Cardiac muscle cell (in vitro differentiated cells and primary cell): ENCODE data around the gene CCNB2. TPM values are rescaled to one million over a fixed set of nuclear protein-coding genes. Genes with fewer than 3 reads are reported as not detected.

Experiments used
- DNase-seq, 2 donors: peaks; one replicate each; pipeline versions ENCODE4 v3.0.0 to v3.0.0-alpha.2; 2010 to 2017; ENCODE audit warnings: low read depth in 1 of 2, low spot score in 1 of 2
- H3K27ac ChIP-seq: fragments of 200-600 bp; sonication (generic); 2 replicates; pipeline ENCODE4 v1.5.1; 2016
- H3K27me3 ChIP-seq: fragments of 200-600 bp; sonication (generic); 2 replicates; pipeline ENCODE4 v1.6.0; 2016; ENCODE audit warnings: control low read depth
- H3K36me3 ChIP-seq: fragments of 200-600 bp; sonication (generic); 2 replicates; pipeline ENCODE4 v1.5.1; 2016; ENCODE audit warnings: control low read depth
- H3K4me1 ChIP-seq: fragments of 200-600 bp; sonication (generic); 2 replicates; pipeline ENCODE4 v1.8.1; 2017; ENCODE audit warnings: low read depth, mild to moderate bottlenecking, mixed run types
- H3K4me3 ChIP-seq: fragments of 200-600 bp; sonication (generic); 2 replicates; pipeline ENCODE4 v1.5.1; 2016; ENCODE audit warnings: mild to moderate bottlenecking
- H3K9me3 ChIP-seq: fragments of 200-600 bp; sonication (generic); 2 replicates; pipeline ENCODE4 v1.5.1; 2017; ENCODE audit warnings: low read depth, mild to moderate bottlenecking, control low read depth
- CTCF ChIP-seq: IDR thresholded peaks from 2 replicates; pipeline ENCODE4 v1.5.1; 2012; ENCODE audit warnings: low read depth, mild to moderate bottlenecking, low read length
- polyA plus RNA-seq: library from polyadenylated mRNA; unstranded; fragments of >200 nt; fragmentation: Nextera tagmentation; extraction: Ambion mirVana; gene quantifications from 2 replicates; pipeline ENCODE4 v1.2.1, GENCODE V29; 2016
- total RNA-seq: library from RNA; depleted of rRNA; stranded (reverse); fragments of >200 nt; gene quantifications from 2 replicates; pipeline ENCODE4 v1.2.3, GENCODE V29; 2016

Gene CCNB2
- total and polyA plus RNA-seq, 2 experiments from 2014 or later, result 10.5 to 86.1 TPM

GRCh38 chr15:59172289-59172901 is 67.4 kb downstream of the CCNB2 start:
- Histone ChIP-seq H3K4me3 (no peak overlapping the region), H3K27ac (no peak overlapping the region), H3K4me1 (peaks cover 9% of the 10 kb centered on the region), H3K36me3 (no peaks in the 10 kb centered on the region), H3K27me3 (no peaks in the 10 kb centered on the region), H3K9me3 (no peaks in the 10 kb centered on the region)
- no peak for DNase-seq
- no peak for TF ChIP-seq CTCF

DNA sequence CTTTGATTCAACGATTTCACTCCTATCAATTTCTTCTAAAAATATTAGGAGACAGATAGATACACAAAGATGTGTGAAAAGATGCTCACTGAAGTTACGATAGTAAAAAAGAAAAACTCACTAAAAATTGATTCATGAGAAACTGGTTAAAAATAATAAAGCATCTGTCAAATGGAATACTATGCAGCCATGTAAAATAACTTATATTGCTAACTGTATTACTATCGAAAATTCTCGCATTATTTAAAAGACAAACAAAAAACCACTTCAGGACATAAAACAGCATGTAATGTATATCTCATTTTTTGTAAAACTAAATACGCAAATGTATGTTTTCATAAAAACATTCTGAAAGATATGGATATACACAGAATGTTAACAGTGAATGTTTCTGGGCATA is 68.2 kb downstream of the CCNB2 start:
- no peaks in the 10 kb centered on the region for H3K27me3 ChIP-seq
- no peak overlapping the region for H3K27ac ChIP-seq
- H3K36me3 ChIP-seq, result no peaks in the 10 kb centered on the region
- no peak for TF ChIP-seq CTCF
- H3K9me3 ChIP-seq, result no peaks in the 10 kb centered on the region
- H3K4me3 ChIP-seq, result no peak overlapping the region
- peaks cover 9% of the 10 kb centered on the region for H3K4me1 ChIP-seq
- DNase-seq, result no peak

- Histone ChIP-seq H3K4me1 (peaks cover 9% of the 10 kb centered on the region), H3K9me3 (no peaks in the 10 kb centered on the region), H3K27ac (no peak overlapping the region), H3K4me3 (no peak overlapping the region), H3K27me3 (no peaks in the 10 kb centered on the region), H3K36me3 (no peaks in the 10 kb centered on the region)
- no peak for TF ChIP-seq CTCF
- no peak for DNase-seq
Observed at GRCh38 chr15:59174151-59174834, 69.3 kb downstream of the CCNB2 start.

Other genes with a start within 250 kb of the CCNB2 start
- 59.6 and 78.9 TPM in 2 replicates for gene SLTM, start 171.5 kb upstream of the CCNB2 start, total RNA-seq
- 92.4 and 98.1 TPM in 2 replicates for gene SLTM, start 171.5 kb upstream of the CCNB2 start, polyA plus RNA-seq
- gene RNF111, start 117.5 kb upstream of the CCNB2 start, total RNA-seq, result 12.4 and 12.9 TPM in 2 replicates
- gene RNF111, start 117.5 kb upstream of the CCNB2 start, polyA plus RNA-seq, result 15.1 and 23.0 TPM in 2 replicates
- not detected in 2 replicates for gene LDHAL6B, start 101.7 kb downstream of the CCNB2 start, total RNA-seq
- gene LDHAL6B, start 101.7 kb downstream of the CCNB2 start, polyA plus RNA-seq, result not detected in 2 replicates